Brain microvascular endothelial cell (primary cell): ENCODE results near the gene LIN37.

Experiments
- DNase-seq: peaks from one replicate; pipeline ENCODE4 v3.0.0-alpha.2; 2020
- H3K27ac ChIP-seq: fragments of 250-450 bp; sonication (Bioruptor Pico); 2 replicates; pipeline ENCODE4 v1.5.1; 2020; ENCODE audit warnings: mild to moderate bottlenecking, moderate library complexity
- H3K27me3 ChIP-seq: fragments of 250-450 bp; sonication (Bioruptor Pico); replicated peaks from 2 replicates; pipeline ENCODE4 v1.5.1; 2020; ENCODE audit warnings: mild to moderate bottlenecking
- H3K36me3 ChIP-seq: fragments of 250-450 bp; sonication (Bioruptor Pico); replicated peaks from 2 replicates; pipeline ENCODE4 v1.5.1; 2020; ENCODE audit warnings: mild to moderate bottlenecking
- H3K4me3 ChIP-seq: 2 replicates; pipeline ENCODE4 v1.5.1; 2011; ENCODE audit warnings: low read depth, mild to moderate bottlenecking, control low read depth, low read length, moderate library complexity
- CTCF ChIP-seq: IDR thresholded peaks from 2 replicates; pipeline ENCODE4 v1.5.1; 2011; ENCODE audit warnings: low read depth, mild to moderate bottlenecking, moderate library complexity, low read length, control low read depth, inconsistent platforms; ENCODE audit errors: missing control alignments
- in situ Hi-C: cut with HindIII; loops from 2 replicates; pipeline ENCODE4 v1.10.0; 2017; ENCODE audit warnings: low sequenced_read_pairs, low pct_ligation_motif_present

The LIN37 gene

GRCh38 chr19:35732540-35733179 is 15.7 kb upstream of the LIN37 start:
- Histone ChIP-seq H3K27ac (no peak overlapping the region), H3K27me3 (no peaks in the 10 kb centered on the region), H3K36me3 (peaks cover 78% of the 10 kb centered on the region), H3K4me3 (no peak overlapping the region)
- no peak for TF ChIP-seq CTCF
- no peak for DNase-seq
- in situ Hi-C loops = no loop called here

GRCh38 chr19:35733180-35734125 is 14.9 kb upstream of the LIN37 start:
- in situ Hi-C loops = no loop called here
- no peak for DNase-seq
- Histone ChIP-seq H3K27ac (no peak overlapping the region), H3K36me3 (peaks cover 78% of the 10 kb centered on the region), H3K4me3 (no peak overlapping the region), H3K27me3 (no peaks in the 10 kb centered on the region)
- TF ChIP-seq CTCF = no peak

- no peak overlapping the region for H3K27ac ChIP-seq
- in situ Hi-C loops = no loop called here
- TF ChIP-seq CTCF = no peak
- peaks cover 73% of the 10 kb centered on the region for H3K36me3 ChIP-seq
- no peak overlapping the region for H3K4me3 ChIP-seq
- DNase-seq = no peak
- H3K27me3 ChIP-seq = no peaks in the 10 kb centered on the region
These were observed 14.1 kb upstream of the LIN37 start for GRCh38 chr19:35734273-35734672.

- peaks cover 67% of the 10 kb centered on the region for H3K36me3 ChIP-seq
- H3K27me3 ChIP-seq = no peaks in the 10 kb centered on the region
- no peak overlapping the region for H3K4me3 ChIP-seq
- DNase-seq = no peak
- in situ Hi-C loops = no loop called here
- no peak overlapping the region for H3K27ac ChIP-seq
- no peak for TF ChIP-seq CTCF
These were observed 13.5 kb upstream of the LIN37 start for GRCh38 chr19:35734889-35735288.

GRCh38 chr19:35736913-35737886 is 11.2 kb upstream of the LIN37 start:
- Histone ChIP-seq H3K27me3 (no peaks in the 10 kb centered on the region), H3K27ac (no peak overlapping the region), H3K4me3 (no peak overlapping the region), H3K36me3 (peaks cover 46% of the 10 kb centered on the region)
- TF ChIP-seq CTCF = peak; percentile 21
- DNase-seq = no peak
- in situ Hi-C loops = no loop called here
